Hematopoietic multipotent progenitor cell treated with erythropoietin and hydrocortisone succinate and interleukin-3 and kit ligand, for 6 days (in vitro differentiated cells): ENCODE measurements around the gene GDPD1.
"Not testable (repeated sequence)": the region's sequence is repeated elsewhere in the genome, so short reads cannot be mapped to it uniquely, and the experiment has no call there.

ENCODE experiments used
- DNase-seq: peaks from one replicate; pipeline ENCODE4 v3.0.0-alpha.2; 2015

Gene GDPD1

DNA sequence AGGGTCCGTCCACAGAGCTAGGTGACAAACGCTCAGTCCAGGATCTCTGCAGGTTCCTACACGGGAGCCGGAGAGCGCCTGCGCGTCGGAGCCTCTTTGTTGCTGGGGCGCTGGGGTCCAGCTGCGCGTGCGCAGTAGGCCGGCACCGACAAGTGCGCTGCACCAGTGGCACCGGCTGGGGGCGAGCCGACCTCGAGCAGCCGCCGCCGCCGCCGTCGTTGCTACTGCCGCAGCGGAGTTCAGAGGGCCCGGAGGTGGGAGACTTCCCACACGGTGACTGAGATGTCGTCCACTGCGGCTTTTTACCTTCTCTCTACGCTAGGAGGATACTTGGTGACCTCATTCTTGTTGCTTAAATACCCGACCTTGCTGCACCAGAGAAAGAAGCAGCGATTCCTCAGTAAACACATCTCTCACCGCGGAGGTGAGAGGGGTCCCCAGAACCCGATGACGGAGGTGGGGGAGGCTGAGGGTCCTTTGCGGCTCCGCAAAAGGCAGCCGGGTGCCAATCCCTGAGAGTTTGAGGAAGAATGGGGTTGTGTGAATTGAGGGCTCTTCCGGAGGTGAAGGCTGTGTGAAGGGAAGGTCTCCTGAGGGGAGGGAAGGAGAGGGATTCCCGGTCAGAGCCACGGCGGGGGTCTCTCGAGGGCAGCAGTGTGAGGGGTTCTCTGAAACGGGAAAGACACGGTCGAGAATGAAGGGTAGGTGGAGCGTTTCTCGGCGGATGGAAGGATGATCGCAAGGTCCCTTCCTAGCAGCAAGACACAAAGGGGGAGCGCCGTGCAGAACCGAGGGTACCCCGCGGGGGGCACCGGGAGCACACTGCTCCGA, at the start of gene GDPD1:
GDPD1 (plus strand) TSS at position 184 of the 831 bp plus-strand sequence; CDS start at position 283, 99 bp downstream.
- peak; percentile 98 for DNase-seq

DNA sequence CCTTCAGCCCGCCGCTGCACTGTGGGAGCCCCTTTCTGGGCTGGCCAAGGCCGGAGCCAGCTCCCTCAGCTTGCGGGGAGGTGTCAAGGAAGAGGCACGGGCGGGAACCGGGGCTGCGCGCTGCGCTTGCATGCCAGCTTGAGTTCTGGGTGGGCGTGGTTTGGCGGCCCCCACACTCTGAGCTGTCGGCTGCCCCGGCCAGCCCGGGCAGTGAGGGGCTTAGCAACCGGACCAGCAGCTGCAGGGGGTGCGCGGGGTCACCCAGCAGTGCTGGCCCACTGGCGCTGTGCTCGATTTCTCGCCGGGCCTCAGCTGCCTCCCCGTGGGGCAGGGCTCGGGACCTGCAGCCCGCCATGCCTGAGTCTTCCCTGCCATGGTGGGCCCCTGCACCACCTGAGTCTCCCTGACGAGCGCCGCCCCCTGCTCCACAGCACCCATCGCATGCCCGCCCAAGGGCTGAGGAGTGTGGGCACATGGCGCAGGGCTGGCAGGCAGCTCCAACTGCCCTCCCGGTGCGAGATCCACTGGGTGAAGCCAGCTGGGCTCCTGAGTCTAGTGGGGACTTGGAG, 47.8 kb upstream of the GDPD1 start:
- no peak for DNase-seq

DNA sequence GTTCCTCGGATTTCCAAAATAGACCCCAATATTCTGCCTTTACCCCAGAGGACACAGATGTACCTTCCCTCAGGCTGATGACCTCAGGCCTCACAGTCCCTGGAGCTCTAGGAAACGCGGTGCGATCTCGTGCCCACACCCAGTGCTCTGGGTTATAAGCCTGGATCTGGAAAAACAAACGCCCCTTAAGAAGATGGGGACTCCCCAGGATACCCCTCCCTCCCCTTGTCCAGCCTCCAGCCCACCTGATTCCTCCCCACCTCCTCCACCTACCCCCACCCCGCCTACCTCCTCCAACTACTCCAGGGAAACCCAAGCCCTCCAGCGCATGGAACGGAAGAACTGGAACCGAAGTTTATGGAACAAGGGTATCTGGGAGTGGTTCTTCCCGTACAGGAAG, 45.6 kb upstream of the GDPD1 start:
- no peak for DNase-seq

DNA sequence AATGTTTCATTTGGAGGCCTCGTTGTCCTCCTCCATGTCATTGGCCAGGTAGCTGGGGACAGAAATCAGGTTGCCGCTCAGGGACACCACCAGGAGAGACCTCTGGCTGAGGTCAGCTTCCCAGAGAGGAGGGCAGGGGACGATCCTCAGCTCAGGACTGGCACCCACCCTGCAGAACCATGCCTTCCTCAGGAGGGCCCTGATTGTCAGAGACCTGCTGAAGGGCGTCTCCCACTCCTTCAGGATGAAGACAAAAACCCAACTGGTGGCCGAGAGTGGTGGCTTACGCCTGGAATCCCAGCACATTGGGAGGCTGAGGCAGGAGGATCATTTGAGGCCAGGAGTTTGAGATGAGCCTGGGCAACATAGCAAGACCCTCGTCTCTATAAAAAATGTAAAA, 45.2 kb upstream of the GDPD1 start:
- no peak for DNase-seq

DNA sequence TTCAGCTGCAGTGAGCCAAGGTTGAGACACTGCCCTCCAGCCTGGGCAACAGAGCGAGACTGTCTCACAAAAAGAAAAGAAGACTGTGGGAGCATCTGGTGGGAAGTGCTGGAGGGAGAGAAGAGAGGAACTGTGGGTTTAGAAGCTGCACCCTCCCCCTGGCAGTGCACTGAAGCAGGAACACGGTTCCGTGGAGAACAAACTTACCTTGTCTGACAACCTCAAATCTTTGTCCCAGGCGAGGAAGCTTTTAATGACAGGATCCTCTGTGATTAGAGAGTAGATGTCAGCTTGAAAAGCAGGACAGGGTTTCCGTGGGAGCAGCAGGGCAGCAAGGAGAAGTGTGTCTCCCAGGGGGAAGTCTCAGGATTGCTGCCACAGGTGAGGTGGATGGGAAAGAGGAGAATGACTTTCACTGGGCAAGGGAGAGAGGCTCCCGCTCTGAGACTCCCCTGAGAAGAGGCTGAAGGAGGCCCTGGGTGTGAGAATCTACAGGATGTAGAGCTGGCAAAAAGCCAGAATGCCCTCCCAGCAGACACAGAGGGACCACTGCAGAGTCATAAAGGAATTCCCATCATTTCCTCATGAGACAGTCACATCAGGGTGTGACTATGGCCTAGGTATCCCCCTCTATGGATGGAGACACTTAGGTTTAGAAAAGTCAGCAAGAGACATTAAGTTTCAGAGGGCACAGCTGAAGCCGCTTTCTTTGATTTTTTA, 41.9 kb upstream of the GDPD1 start:
- DNase-seq, result no peak

DNA sequence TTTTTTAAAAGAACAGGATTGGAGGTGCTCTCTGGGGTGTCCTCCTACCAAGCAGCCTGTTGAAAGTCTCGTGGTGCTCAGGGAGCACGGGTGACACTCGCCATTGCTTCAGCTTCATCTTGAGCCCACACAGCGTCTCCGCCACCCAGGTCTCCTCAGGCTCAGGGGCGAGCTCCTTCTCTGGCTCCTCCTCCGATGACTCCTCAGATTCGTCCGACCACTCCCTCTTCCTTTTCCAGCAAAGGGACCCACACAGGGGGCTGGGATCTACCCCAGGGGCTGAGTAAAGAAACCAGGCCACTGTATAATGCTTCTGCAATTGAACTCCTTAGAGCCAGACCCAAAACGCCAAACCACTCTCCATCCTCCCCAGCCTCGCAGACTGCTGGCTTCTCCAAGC, 40.7 kb upstream of the GDPD1 start:
- not testable (repeated sequence) for DNase-seq

DNA sequence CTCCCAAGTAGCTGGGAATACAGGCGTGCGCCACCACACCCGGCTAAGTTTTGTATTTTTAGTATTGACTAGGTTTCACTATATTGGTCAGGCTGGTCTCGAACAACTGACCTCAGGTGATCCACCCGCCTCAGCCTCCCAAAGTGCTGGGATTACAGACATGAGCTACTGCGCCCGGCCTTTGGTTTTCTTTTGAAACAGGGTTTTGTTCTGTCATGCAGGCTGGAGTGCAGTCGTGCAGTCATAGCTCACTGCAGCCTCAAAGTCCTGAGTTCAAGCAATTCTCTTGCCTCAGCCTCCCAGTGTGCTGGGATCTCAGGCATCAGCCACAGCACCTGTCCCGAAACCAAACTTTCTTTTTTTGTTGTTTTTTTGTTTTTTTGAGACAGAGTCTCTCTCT, 39.7 kb upstream of the GDPD1 start:
- no peak for DNase-seq

DNA sequence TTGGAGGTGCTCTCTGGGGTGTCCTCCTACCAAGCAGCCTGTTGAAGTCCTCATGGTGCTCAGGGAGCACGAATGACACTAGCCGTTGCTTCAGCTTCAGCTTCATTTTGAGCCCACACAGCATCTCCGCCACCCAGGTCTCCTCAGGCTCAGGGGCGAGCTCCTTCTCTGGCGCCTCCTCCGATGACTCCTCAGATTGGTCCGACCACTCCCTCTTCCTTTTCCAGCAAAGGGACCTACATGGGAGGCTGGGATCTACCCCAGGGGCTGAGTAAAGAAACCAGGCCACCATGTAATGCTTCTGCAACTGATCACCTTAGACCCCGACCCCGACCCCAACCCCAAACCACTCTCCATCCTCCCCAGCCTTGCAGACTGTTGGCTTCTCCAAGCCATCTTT, 38.8 kb upstream of the GDPD1 start:
- no peak for DNase-seq

DNA sequence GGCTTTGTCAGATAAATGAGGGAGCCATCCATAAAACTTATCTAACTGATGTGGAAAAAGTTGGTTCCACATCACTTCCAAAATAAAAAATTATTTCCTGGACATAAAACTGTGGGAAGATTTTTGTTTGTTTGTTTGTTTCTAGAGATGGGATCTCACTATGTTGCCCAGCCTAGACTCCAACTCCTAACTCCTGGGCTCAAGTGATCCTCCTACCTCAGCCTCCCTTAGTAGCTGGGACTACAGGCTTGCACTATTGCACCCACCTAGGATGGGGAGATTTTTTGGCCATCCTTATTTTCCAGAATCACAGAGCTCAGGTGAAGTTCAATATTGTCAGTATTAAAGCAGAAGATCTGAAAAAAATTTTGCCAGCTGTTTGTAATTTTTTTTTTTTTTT, 34.3 kb upstream of the GDPD1 start:
- no peak for DNase-seq

DNA sequence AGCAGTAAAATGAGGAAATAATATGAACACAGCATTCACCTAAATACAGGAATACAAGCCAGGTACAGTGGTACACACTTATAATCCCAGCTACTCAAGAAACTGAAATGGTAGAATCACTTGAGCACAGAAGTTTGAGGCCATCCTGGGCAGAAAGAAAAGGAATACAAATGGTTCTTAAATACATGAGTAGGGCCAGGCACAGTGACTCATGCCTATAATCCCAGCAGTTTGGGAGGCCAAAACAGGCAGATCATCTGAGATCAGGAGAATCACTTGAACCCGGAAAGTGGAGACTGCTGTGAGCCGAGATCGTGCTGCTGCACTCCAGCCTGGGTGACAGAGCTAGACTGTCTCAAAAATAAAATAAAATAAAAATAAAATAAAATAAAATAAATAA, 33.5 kb upstream of the GDPD1 start:
- DNase-seq, result no peak

DNA sequence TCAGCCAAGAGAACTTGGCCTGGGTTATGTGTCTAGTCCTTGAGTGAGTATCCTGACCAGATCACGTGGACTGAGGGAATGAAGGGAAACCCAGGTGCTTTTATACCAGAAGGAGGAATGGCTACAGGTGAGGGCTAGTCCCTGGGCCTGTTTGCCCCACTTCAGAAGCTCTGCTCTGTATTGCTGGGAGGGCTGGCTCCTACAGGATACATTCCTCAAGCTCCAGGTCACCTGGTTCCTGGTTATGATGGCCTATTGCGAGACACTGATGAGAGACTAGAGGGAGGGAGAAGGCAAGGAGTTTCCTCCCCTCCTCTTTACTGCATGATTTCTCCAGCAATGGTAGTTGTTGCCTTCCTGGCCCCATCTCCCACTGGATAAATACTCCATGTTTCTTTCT, 29.5 kb upstream of the GDPD1 start:
- DNase-seq, result no peak

DNA sequence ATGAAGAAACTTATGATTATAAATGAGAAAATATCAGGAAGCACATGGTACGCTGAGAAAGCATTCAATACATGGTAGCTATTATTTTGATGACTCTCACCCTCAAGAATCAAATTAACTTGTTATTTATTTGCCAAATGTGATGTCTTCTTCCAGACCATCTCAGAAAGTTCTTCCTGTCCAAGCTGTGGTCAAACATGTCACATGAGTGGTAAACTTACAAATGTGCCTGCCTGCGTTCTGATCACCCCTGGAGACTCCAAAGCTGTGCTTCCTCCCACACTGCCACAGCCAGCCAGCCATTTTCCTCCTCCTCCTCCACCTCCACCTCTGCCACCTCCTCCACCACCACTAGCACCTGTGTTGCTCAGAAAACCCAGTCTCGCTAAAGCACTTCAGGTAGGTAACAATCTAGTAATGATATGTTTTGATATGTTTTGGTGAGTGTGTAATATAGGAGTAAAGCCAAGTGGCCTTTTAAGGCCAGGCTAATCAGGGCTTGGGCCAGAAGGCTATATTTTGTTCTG, 26.9 kb upstream of the GDPD1 start:
- DNase-seq, result no peak

DNA sequence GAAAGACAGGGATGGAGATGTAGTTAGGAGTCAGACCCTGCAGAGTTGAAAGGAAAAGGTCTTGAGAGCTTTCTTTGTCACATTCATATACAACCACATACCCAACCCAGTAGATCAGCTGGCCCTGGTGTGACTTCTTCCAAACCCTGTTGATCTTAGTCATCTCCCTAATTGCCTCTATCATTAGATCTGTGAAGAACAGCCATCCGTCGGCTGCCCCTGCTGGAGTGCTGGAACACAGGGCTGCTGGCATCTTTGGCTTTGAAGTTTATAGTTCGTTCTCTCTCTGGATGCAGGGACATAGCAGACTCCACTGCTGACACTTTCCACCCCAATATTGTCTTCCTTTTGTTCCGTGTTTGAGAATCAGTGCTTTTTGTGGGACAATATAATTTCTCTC, 20.9 kb upstream of the GDPD1 start:
- no peak for DNase-seq

DNA sequence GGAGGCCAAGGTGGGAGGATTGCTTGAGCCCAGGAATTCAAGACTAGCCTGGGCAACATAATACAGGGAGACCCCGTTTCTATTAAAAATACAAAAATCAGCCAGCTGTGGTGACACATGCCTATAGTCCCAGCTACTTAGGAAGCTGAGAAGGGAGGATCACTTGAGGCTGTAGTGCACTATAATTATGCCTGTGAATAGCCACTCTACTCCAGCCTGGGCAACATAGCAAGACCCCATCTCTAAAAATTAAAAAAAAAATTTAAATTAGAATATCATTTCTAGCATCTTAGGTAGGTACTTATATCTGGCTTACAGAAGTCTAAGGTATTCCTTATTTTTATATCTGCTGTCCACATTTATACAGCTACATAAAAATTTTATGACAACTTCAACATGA, 18.0 kb upstream of the GDPD1 start:
- DNase-seq, result no peak

DNA sequence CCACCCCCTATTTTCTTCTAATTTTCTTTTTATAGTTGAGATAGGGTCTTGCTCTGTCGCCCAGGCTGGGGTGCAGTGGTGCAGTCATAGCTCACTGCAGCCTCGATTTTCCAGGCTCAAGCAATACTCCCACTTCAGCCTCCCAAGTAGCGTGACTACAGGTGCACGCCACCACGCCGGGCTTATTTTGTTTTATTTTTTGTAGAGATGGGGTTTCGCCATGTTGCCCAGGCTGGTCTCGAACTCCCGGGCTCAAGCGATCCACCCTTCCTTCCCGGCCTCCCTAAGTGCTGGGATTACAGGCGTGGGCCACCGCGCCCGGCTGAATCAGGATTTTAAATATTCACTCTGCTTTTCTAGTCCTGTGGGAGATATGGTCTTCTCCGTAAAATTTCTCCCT, 941 bp upstream of the GDPD1 start:
- no peak for DNase-seq

DNA sequence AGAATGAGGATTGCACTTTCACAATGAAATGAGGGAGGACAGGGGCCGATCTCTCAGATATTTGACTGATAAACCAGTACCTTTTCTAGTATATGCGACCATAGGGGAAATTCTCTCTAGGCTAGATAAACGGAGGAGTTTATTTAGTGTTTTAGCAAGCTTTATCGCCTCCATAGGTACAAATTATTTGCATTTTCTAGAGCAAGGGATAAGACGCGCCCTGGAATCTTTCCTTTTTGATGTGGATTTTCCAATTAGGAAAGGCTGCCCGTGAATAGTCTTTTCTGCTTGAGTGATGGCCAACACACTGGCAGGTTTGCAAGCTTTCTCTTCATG, 351 bp upstream of the GDPD1 start:
- no peak for DNase-seq

DNA sequence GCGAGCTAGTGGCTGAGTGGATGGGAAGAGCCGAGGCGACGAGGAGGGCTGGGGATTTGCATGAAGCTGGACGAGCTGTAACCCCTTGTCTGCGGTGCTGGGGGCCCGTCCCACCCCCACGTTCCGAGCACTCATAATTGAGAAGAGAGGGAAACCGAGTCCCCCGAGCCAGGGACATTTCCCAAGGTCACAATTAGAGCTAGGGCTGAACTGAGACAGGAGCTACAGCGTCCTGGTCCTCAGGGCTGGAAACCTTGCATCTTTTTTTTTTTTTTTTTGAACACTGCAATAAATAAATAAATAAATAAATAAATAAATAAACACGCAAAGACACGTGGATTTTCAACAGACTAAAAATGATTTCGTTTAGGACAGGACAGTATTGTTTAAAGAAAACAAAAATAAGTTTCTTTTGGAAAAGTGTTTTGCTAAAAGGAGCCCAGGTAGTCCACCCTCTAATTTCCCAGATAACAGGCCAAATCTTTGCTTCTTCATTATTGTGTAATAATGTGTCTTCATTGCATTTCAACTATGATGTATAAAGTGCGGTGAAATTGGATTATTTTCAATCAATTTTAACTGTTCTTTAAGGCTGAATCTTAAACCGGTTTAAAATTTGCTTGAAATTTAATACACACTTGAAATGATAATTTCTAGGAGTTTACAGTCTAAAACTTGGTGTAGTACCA, 992 bp downstream of the GDPD1 start:
- DNase-seq, result peak; percentile 63

DNA sequence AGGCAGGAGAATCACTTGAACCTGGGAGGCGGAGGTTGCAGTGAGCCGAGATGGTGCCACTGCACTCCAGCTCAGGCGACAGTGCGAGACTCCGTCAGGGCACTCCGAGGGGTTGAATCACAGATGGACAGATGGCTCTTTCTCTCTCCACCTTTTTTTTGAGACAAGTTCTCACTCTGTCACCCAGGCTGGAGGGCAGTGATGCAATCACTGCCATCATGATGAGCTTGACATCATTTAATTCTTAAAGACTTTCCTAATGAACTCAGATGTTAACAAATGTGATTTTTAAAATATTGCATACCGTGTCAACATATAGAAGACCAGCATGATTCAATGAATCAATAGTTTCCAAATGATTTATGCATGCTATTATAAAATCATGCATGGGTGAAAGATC, 3.5 kb downstream of the GDPD1 start:
- no peak for DNase-seq

DNA sequence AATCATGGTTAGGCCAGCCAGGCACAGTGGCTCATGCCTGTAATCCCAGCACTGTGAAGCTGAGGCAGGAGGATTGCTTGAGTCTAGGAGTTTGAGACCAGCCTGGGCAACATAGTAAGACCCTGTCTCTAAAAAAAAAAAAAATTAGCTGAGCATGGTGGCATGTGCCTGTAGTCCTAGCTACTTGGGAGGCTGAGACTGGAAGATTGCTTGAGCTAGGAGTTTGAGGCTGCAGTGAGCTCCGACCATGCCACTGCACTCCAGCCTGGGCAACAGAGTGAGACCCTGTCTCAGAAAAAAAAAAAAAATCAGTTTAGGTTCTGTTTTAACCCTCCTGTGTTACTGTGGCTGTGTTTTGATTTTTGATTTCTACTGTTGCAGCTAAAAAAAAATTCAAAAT, 8.3 kb downstream of the GDPD1 start:
- not testable (repeated sequence) for DNase-seq

DNA sequence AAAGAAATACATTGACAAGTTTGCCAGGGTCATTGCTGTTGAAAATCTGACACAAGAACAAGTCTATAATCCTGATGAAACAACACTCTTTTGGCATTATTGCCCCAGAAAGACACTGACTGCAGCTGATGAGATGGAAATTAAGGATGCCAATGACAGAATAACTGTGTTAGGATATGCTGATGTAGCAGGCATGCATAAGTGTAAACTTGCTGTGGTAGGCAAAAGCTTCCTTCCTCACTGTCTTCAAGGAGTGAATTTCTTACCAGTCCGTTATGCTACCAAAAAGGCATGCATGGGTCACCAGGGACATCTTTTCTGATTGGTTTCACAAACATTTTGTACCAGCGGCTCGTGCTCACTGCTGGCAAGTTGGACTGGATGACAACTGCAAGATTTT, 10.5 kb downstream of the GDPD1 start:
- no peak for DNase-seq

DNA sequence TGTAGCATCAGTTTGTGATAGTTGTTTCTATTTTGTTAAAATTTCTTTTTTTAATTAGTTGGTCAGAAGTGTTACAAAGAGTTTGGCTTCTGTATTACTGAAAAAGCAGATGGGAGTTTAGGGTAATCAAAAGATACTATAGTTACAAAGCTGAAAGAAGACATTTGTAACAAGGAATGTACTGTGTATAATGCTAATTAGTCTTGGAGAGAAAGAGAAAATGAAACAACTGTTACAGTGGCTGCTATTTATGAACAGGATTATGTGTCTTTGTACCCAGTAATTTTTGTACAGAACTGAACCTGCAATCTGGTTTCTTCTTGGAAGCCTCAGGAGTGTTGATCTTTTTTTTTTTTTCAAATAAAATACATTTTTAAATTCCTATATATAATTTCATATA, 14.3 kb downstream of the GDPD1 start:
- no peak for DNase-seq

DNA sequence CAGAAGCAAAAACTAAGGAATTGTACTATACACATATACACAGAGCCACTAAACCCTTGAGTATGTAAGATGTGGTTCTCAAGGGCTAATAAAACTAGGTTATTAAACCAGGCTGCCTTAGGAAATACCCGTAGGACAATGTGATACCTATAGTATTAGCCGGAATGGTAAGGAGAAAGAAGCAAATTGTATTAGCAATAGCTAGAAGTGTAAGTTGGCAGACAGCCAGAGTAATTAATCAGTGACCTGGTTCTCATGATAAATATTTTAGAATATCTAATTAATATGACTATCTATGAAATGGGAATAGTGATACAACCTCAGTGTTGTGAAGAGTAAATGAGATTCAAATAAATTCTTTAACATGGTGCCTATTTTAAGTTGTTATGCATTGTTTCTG, 18.6 kb downstream of the GDPD1 start:
- DNase-seq, result peak; percentile 55

DNA sequence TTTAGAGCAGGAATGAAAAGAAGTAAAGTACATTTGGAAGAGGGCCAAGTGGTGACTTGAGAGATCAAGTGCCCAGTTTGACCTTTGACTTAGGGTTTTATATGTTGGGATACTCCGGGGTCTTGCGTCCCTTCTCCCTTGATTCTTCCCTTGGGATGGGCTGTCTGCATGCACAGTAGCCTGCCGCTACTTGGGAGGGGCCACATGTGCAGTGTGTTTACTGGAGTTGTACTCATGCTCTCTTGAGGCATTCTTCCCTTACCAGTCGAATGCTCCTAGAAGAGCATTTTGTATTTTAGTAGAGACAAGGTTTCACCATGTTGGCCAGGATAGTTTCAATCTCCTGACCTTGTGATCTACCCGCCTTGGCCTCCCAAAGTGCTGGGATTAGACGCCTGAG, 23.8 kb downstream of the GDPD1 start:
- no peak for DNase-seq

DNA sequence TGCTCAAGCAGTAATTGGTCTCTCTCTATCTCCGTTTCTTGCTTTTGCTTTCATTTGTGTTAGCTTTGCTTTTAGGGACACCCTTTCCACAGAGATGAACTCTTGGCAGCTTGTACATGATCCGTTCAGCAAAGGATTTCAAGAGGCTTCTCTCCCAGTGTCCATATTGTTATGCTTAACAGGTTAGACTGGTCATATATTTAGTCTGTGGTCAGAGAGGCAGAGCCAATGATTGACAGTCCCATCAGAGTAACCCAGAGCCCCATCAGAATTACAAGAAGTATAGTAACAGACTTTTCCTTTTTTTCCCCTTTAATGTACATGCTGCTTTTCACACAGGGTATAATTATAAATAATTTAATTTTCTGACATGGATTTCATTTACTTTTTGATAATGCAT, 34.4 kb downstream of the GDPD1 start:
- no peak for DNase-seq
